ENCODE measurements around the gene IL1RAPL1.

DNA sequence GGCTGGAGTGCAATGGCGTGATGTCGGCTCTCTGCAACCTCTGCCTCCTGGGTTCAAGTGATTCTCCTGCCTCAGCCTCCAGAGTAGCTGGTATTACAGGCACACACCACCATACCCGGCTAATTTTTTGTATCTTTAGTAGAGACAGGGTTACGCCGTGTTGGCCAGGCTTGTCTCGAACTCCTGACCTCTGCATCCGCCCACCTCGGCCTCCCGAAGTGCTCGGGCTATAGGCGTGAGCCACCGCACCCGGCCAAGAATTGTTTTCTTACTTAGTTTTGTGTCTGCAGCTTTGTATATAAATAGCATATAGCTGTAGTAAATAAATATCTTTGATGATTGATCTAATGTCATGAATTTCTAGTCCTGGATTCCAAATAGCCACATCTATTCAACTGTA is 81.1 kb downstream of the IL1RAPL1 start:
- TF ChIP-seq, protein P1, sequence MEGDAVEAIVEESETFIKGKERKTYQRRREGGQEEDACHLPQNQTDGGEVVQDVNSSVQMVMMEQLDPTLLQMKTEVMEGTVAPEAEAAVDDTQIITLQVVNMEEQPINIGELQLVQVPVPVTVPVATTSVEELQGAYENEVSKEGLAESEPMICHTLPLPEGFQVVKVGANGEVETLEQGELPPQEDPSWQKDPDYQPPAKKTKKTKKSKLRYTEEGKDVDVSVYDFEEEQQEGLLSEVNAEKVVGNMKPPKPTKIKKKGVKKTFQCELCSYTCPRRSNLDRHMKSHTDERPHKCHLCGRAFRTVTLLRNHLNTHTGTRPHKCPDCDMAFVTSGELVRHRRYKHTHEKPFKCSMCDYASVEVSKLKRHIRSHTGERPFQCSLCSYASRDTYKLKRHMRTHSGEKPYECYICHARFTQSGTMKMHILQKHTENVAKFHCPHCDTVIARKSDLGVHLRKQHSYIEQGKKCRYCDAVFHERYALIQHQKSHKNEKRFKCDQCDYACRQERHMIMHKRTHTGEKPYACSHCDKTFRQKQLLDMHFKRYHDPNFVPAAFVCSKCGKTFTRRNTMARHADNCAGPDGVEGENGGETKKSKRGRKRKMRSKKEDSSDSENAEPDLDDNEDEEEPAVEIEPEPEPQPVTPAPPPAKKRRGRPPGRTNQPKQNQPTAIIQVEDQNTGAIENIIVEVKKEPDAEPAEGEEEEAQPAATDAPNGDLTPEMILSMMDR (IDR thresholded peaks at IDR 0.05), result no peak
- TF ChIP-seq POLR2A (IDR thresholded peaks at IDR 0.05), result no peak
